Fibroblast of skin of left quadriceps (primary cell): ENCODE measurements around the gene BAZ2B.
"Not testable (repeated sequence)": the region's sequence is repeated elsewhere in the genome, so short reads cannot be mapped to it uniquely, and the experiment has no call there.

Experiments
- DNase-seq, 2 experiments: peaks; one replicate each; pipeline ENCODE4 v3.0.0-alpha.2; 2013; ENCODE audit warnings: low read depth in 2 of 2

The BAZ2B gene

GRCh38 chr2:159535261-159535660 lies 81.1 kb downstream of the BAZ2B start:
- not testable (repeated sequence) for DNase-seq

- DNase-seq: no peak
Measured at GRCh38 chr2:159531475-159531874, 84.9 kb downstream of the BAZ2B start.

DNA sequence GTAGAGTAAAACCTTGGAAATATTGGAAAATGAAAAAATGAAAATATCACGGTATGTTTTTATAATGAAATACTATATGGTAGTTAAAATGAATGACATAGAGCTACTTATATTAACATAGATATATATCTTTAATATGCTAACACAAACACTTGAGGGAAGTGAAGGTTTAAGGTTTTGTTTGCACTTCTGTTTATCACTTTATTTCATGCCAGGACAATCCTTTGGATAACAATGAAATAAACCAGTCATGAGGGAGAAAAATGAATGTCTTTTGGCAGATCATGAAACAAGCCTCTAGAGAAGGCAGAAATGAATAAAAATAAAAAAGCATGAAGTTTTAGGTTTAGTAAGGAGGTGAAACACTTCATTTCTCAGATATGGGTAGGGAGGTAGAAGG lies 89.9 kb downstream of the BAZ2B start:
- no peak for DNase-seq

DNA sequence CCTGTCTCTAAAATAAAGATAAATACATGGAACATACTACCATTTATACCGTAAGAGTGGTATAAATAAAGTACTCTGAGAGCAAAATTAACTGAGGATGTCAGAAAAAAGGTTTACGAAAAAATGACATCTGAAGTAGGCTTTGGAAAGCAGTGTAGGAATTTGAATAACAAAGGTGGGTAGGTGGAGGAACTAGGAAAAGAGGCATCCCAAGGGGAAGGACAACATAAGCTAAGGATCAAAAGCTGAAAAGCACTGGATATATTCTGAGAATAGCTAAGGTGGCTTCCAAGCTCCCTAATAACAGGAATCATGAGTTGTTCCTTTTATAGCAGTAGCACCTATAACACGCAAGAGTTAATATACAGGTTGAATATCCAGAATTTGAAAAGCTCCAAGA lies 91.3 kb downstream of the BAZ2B start:
- DNase-seq: no peak

DNA sequence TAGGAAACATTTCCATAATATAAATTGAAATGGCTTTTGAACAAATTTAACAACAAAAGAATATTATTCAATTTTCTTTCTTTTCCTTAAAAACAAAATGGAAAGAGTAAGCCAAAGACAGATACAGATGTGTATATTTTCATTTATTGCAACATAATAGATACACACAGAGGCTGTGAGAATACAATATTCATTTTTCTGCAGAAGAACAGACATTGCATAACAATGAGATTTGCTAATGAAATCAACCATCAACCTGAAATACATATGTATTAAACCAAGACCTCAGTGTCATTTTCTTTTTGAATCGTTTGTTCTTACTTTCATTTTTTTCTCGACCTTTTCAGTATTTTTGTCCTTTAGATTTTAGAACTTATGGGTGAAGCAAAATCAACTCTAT lies 95.1 kb downstream of the BAZ2B start:
- DNase-seq: no peak

GRCh38 chr2:159518321-159519005 lies 97.9 kb downstream of the BAZ2B start:
- no peak for DNase-seq

GRCh38 chr2:159516241-159516758 lies 100.0 kb downstream of the BAZ2B start:
- DNase-seq: peak in 1 of 2 experiments; percentile 2

DNA sequence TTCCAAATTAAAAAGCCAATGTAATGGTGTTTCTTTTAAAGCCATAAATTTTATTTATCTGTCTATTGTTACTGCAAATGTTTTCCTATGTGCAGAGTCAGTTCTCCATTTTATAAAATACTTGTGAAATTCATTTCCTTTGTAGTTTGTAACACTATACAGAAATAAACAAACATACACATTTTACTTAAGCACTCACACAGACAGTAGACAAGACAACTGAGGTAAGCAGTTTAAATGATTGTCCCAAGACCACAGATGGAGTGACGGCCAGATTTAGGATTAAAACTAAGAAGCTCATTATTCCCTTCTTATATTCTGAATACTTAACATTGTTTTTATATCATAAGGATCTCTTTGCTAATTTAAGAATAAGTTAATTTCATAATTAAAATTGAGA lies 100.9 kb downstream of the BAZ2B start:
- DNase-seq: no peak

DNA sequence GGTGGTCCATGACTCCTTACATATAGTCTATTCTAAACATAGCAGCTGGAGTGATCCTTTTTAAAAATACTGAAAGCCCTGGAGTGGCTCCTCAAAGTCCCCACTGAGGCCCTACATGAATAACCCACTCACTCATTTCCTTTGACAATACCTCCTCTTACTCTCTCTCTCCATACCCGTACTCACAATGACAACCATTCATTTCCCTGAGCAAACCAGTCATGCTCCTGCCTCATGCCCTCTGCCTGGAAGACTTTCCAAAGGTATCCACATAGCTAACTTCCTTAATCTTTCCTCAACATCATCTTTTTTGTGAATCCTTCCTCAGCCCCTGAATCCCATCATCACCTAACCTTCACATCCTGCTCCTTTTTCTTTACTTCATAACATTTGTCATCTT lies 102.6 kb downstream of the BAZ2B start:
- DNase-seq: no peak

DNA sequence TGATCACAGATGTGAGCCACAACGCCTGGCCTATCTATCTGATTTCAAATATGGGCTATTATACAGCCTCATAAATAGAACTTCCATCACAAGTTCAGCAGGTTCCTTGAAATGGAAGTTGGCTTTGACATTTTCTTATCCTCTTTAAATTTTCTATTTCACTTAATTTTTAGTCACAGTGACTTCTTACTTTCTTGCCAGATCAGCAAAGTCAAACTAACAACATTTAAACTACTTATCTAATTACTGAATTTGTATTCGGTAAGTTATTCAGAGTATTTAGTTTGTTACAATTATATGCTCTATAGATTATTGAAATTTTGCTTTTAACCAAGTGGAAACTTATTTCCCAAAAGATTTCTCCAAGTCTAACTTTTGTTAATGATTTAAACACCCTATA lies 108.2 kb downstream of the BAZ2B start:
- DNase-seq: no peak

GRCh38 chr2:159506764-159507440 lies 109.4 kb downstream of the BAZ2B start:
- DNase-seq: no peak

DNA sequence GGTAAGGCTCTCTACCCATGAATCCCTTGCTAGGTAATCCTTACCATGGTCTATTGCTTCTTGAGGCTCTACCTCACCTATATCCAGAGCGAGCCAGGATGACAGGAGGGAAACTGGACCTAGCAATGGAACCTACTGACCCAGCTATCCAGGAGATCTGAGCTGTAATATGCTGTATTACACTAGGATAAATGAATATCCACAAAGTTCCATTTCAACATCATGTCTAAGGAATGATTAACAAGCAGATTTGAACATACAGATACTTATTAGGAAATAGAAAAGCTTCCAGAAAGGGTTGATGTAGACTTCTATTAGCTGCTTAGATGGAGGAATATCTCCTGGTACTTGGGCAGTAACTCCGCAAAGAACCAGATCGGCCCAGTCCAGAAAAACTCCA lies 110.1 kb downstream of the BAZ2B start:
- no peak for DNase-seq

- DNase-seq: peak; percentile 47 to 51
Measured at GRCh38 chr2:159505196-159505595, 111.2 kb downstream of the BAZ2B start.

GRCh38 chr2:159501743-159502142 lies 114.6 kb downstream of the BAZ2B start:
- DNase-seq: no peak

DNA sequence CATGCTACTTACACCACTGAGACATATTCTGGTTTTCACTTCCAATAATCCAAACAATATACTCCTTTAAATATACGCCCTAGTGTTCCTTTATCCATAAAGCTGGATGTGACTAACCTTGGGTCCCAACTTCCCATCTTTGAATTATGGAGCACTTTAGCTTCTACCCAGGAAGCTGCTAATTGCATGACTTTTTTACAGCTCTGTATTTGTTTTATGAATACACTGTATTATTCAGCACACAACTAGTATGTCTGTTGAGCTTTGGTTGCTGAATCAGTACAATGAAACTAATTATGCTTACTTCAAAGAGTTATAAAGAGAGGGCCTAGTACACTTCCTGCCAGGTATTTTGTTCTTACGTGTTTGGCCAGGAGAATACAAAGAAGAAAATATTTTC lies 118.5 kb downstream of the BAZ2B start:
- no peak for DNase-seq

DNA sequence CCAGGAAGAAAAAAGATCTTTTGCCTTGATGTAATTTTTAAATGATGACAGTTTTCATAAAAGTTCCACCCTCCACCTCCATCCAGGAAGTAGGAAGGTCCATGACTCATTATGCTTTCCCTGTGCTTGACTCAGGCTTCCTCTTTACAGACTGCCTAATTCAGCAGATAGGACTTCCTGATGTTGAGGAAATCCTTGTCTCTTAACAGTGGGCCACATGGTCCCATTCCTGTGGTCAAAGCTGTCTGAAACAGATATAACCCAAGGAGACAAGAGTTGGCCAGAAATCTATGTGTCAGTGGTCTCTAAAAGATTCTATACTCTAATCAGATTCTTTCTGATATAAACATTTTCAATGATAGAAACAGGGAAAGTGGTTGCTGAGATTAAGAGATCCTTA lies 119.1 kb downstream of the BAZ2B start:
- DNase-seq: peak; percentile 76 to 77

DNA sequence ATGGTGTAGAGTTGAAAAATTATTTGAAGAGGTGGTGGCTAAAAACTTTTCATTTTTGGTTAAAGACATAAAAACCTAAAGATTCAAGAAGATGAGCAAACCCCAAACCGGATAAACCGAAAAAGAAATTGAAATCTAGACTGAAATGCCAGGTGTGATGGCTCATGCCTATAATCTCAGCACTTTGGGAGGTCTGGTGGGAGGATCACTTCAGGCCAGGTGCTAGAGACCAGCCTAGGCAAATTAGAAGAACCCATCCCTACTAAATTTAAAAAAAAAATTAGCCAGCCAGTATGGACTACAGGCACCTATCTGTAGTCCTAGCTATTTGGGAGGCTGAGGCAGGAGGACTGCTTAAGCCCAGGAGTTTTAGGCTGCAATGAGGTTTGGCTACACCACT lies 126.9 kb downstream of the BAZ2B start:
- no peak for DNase-seq

- DNase-seq: no peak
Measured at GRCh38 chr2:159484532-159484931, 131.8 kb downstream of the BAZ2B start.

DNA sequence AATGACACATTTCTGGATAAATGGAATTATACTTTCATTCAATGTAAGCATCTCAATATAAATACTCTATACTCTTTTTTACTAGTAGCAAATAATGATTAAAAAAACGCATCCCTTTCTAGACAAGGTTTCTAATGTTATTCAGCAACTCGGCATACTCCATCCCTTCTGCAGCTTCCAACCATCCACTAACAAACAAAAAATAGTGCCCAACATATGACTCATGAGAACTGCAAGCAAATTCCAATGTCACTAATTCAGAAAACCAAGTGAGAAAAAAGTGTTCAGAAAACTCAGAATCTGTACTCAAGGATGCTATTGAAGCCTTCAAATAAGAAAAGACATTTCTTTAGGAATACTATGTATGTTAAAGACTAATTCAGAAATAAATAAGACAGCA lies 140.0 kb downstream of the BAZ2B start:
- no peak for DNase-seq

- DNase-seq: no peak
Measured at GRCh38 chr2:159475793-159476192, 140.6 kb downstream of the BAZ2B start.

- no peak for DNase-seq
Measured at GRCh38 chr2:159471340-159471739, 145.0 kb downstream of the BAZ2B start.

DNA sequence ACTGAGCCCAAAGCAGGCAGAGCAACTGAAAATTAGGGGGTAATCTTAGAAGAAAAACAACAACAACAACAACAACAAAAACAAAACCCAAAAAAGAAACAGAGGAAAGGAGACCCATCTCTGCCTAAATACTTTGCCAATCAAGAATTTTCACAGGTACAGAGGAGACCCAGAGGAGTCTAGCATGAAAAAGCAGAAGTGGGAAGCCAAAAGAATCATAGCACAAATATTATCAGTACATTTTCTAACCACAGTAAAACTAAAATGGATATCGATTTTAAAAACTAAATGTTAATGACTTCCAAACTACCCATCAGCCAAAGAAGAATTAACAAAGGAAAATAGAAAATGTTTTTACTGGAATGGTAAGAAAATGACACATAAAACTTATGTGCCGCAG lies 148.1 kb downstream of the BAZ2B start:
- DNase-seq: no peak

GRCh38 chr2:159462961-159463360 lies 153.4 kb downstream of the BAZ2B start:
- no peak for DNase-seq
